ENCODE data around the gene SLC44A4.
"Not testable (repeated sequence)": the region's sequence is repeated elsewhere in the genome, so short reads cannot be mapped to it uniquely, and the experiment has no call there.

The SLC44A4 gene

DNA sequence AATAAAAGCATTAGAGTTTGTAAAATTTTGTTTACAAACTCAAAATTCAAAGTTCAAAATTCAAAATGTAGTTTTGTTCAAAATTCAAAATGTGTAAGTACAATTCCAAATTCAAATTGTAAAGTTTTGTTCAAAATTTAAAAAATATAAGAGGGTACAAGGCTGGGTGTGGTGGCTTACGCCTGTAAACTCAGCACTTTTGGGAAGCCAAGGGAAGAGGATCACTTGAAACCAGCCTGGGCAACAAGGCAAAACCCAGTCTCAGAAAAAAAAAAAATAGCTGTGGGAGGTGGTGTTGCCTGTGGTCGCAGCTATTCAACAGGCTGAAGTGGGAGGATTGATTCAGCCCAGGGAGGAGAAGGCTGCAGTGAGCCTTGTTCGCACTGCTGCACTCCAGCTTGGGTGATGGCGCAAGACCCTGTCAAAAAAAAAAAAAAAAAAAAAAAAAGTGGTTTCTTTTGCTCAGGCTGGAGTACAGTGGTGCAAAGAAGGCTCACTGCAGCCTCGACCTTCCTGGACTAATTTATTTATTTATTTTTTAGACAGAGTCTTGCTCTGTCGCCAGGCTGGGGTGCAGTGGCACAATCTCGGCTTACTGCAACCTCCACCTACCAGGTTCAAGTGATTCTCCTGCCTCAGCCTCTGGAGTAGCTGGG, 28.5 kb upstream of the SLC44A4 start:
- TF ChIP-seq, protein P1, sequence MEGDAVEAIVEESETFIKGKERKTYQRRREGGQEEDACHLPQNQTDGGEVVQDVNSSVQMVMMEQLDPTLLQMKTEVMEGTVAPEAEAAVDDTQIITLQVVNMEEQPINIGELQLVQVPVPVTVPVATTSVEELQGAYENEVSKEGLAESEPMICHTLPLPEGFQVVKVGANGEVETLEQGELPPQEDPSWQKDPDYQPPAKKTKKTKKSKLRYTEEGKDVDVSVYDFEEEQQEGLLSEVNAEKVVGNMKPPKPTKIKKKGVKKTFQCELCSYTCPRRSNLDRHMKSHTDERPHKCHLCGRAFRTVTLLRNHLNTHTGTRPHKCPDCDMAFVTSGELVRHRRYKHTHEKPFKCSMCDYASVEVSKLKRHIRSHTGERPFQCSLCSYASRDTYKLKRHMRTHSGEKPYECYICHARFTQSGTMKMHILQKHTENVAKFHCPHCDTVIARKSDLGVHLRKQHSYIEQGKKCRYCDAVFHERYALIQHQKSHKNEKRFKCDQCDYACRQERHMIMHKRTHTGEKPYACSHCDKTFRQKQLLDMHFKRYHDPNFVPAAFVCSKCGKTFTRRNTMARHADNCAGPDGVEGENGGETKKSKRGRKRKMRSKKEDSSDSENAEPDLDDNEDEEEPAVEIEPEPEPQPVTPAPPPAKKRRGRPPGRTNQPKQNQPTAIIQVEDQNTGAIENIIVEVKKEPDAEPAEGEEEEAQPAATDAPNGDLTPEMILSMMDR (IDR thresholded peaks at IDR 0.05; ENCODE audit: low read depth, low read length, missing control alignments) = no peak
- DNase-seq (ENCODE audit: extremely low read depth, low read depth) = no peak
- H3K4me3 ChIP-seq (replicated peaks; ENCODE audit: low read depth, low read length) = no peak overlapping the region

DNA sequence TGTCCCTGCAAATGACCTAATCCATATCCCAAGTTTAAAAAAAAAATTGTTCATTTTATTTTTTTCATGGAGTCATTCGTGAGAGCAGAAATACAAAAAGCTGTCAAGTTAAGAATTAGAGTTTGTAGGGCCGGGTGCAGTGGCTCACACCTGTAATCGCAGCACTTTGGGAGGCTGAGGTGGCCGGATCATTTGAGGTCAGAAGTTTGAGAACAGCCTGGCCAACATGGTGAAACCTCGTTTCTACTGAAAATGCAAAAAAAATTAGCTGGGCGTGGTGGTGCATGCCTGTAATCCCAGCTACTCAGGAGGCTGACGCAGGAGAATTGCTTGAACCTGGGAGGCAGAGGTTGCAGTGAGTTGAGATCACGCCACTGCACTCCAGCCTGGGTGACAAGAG, 27.9 kb upstream of the SLC44A4 start:
- DNase-seq (ENCODE audit: extremely low read depth, low read depth); H3K4me3 ChIP-seq (replicated peaks; ENCODE audit: low read depth, low read length): not testable (repeated sequence)

DNA sequence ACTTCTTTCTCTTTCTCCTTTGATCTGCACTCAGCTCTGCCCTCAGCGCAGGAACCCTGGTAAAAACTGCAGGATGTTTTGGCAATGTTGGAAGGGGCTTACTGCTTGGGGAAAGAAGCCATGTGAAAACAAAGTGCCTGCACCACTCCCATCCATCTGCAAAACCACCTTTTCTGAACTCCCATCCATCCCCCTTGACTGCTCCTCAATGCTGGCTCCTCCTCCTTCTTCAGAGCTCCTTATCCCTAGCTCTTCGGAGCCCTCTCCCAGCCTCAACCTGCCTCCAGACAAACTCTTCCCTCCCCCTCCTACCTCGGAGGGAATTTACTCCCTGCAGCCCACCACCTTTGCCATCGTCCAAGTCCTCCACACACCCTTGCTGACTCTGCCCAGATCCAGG, 27.3 kb upstream of the SLC44A4 start:
- TF ChIP-seq, protein P1 (IDR thresholded peaks at IDR 0.05; ENCODE audit: low read depth, low read length, missing control alignments) = no peak
- no peak overlapping the region for H3K4me3 ChIP-seq (replicated peaks; ENCODE audit: low read depth, low read length)
- no peak for DNase-seq (ENCODE audit: extremely low read depth, low read depth)

DNA sequence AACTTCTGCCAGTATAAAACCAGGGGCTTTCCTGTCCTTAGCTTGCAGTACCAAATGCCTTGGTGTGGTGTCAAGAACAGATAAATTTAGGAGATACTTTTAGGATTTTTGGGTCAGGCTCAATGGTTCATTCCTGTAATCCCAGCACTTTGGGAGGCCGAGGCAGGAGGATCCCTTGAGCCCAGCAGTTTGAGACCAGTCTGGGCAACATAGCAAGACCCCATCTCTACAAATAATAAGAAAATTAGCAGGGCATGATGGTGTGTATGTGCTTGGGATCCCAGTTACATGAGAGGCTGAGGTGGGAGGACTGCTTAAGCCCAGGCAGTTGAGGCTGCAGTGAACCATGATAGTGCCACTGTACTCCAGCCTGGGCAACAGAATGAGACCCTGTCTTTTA, 26.2 kb upstream of the SLC44A4 start:
- DNase-seq (ENCODE audit: extremely low read depth, low read depth) = no peak
- H3K4me3 ChIP-seq (replicated peaks; ENCODE audit: low read depth, low read length) = no peak overlapping the region
- TF ChIP-seq, protein P1 (IDR thresholded peaks at IDR 0.05; ENCODE audit: low read depth, low read length, missing control alignments) = no peak

DNA sequence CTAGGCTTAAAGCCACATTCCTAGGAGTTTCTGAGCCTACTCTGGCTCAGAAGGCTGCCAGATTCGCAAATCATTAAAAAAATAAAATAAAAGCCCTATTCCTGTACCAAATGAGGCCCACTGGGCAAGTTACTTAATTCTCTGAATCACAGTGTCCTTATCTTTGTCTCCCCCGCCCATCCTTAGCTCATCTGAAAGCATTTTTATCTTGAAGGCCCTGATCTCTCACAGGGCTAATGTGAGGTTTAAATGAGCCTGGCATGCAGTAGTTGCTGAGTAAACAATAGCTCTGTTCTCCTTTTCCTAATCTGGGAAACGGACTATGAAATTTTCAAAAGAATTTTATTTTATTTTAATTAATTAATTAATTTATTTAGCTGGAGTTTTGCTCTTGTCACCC, 25.2 kb upstream of the SLC44A4 start:
- TF ChIP-seq, protein P1 (IDR thresholded peaks at IDR 0.05; ENCODE audit: low read depth, low read length, missing control alignments) = no peak
- no peak for DNase-seq (ENCODE audit: extremely low read depth, low read depth)

DNA sequence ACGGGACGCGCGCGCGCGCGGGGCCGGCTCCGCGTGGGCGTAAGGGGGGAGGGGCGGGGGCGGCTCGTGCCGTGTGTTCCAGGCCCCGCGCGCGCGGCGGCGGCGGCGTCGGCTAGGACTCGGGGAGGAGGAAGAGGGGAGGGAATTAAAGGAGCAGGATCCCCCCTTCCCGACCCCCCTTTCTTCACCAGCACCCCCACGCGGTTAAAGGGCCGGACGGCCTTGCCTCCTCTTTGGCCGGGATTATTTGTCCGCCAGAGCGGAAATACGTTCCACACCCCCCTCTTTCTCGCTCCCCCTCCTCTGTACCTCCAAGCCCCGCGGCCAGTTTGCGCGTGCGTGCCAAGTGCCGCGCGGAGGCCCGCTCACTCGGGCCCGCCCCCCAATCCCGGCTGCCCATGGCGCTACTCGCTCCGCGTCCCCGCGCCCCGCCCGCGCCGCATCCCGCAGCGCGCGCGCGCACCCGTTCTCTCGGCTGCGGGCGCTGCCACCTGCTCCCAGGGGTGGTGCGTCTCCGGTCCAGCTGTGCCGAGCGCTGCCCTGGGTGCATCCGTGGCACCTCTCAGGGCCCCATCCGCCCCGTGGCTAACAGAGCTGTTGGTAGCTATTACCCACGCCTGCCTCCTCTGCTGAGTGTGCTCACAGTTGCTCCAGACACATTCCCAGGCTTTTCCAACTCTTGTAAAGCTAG, 23.3 kb upstream of the SLC44A4 start, which contains the start of gene ZBTB12:
TSS of gene ZBTB12 (minus strand) at position 134 of the 691 bp plus-strand sequence. CDS start 781 bp downstream, outside the sequence.
- peak; percentile 86 for DNase-seq (ENCODE audit: extremely low read depth, low read depth)
- H3K4me3 ChIP-seq (replicated peaks; ENCODE audit: low read depth, low read length) = peak within 1 kb of the TSS; percentile 50
- TF ChIP-seq, protein P1 (IDR thresholded peaks at IDR 0.05; ENCODE audit: low read depth, low read length, missing control alignments) = no peak

More for the DNA sequence above, 25.2 kb upstream of the SLC44A4 start:
- H3K4me3 ChIP-seq (replicated peaks; ENCODE audit: low read depth, low read length) = no peak overlapping the region

DNA sequence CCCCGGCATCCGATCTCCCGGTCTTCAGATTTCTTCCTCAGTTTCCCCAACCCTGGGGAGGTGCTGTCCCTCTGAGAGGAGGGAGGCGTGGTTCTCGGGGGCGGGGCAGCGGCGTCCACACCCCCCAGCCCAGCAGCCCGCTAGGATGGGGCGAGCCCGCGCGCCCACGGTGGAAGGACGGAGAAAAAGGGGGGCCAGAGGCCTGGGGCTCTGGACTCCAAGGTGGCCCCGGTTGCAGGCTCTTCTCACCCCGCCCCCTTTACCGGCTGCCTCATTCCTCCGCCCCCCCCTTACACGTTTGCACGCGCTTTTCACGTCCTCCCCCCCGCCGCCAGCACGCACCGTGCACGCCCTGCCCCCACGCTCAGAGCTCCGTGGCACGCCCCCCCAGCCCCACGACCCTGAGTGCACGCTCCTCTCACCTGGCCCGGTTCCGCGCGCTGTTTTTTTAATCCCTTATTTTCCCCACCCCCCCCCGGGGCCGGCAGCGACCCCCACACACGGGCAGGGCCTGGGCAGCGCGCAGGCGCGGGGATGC, 22.7 kb upstream of the SLC44A4 start:
- TF ChIP-seq, protein P1 (IDR thresholded peaks at IDR 0.05; ENCODE audit: low read depth, low read length, missing control alignments) = no peak
- no peak for DNase-seq (ENCODE audit: extremely low read depth, low read depth)
- H3K4me3 ChIP-seq (replicated peaks; ENCODE audit: low read depth, low read length) = peak overlapping the region; percentile 50
